Left renal cortex interstitium (tissue), 4 donors: Measurements from ENCODE around the gene PDGFC. TPM values are rescaled to one million over a fixed set of nuclear protein-coding genes. Genes with fewer than 3 reads are reported as not detected.
A peak's percentile ranks its signal among the peaks of the same experiment; 100 is the strongest.

Experiments
- DNase-seq, 4 donors: peaks; one replicate each; pipeline ENCODE4 v3.0.0-alpha.2; 2013; ENCODE audit warnings: low read depth in 4 of 4, low spot score in 2 of 4, missing footprints in 1 of 4
- polyA plus RNA-seq, 4 donors: library from polyadenylated mRNA; unstranded; fragments of 120-200 nt; gene quantifications; one replicate each; pipeline ENCODE4 v1.2.1, GENCODE V29; 2013; ENCODE audit not compliant: insufficient read length in 4 of 4

The PDGFC gene
- polyA plus RNA-seq, 4 donors, result 63.3 to 81.1 (median 70.3) TPM

- DNase-seq, result no peak
Observed at GRCh38 chr4:156858071-156858470, 113.5 kb downstream of the PDGFC start.

- DNase-seq, result no peak
Observed at GRCh38 chr4:156838761-156839160, 132.8 kb downstream of the PDGFC start.

GRCh38 chr4:156837625-156838345 lies 133.8 kb downstream of the PDGFC start:
- no peak for DNase-seq

GRCh38 chr4:156832886-156833285 lies 138.7 kb downstream of the PDGFC start:
- DNase-seq, result no peak

GRCh38 chr4:156830351-156830750 lies 141.2 kb downstream of the PDGFC start:
- DNase-seq, result no peak

- no peak for DNase-seq
Observed at GRCh38 chr4:156829201-156829873, 142.3 kb downstream of the PDGFC start.

GRCh38 chr4:156827519-156827918 lies 144.1 kb downstream of the PDGFC start:
- DNase-seq, result no peak

- no peak for DNase-seq
Observed at GRCh38 chr4:156825074-156825473, 146.5 kb downstream of the PDGFC start.

GRCh38 chr4:156824451-156825060 lies 147.0 kb downstream of the PDGFC start:
- no peak for DNase-seq

- no peak for DNase-seq
Observed at GRCh38 chr4:156820931-156821330, 150.7 kb downstream of the PDGFC start.

- no peak for DNase-seq
Observed at GRCh38 chr4:156816360-156816755, 155.2 kb downstream of the PDGFC start.

- no peak for DNase-seq
Observed at GRCh38 chr4:156815717-156816359, 155.8 kb downstream of the PDGFC start.

- DNase-seq, result no peak
Observed at GRCh38 chr4:156811963-156812362, 159.6 kb downstream of the PDGFC start.

- DNase-seq, result no peak
Observed at GRCh38 chr4:156811286-156811685, 160.3 kb downstream of the PDGFC start.

- peak in 2 of 4 donors; percentile 24 to 32 for DNase-seq
Observed at GRCh38 chr4:156805696-156806095, 165.9 kb downstream of the PDGFC start.

- no peak for DNase-seq
Observed at GRCh38 chr4:156803056-156803455, 168.5 kb downstream of the PDGFC start.

GRCh38 chr4:156800463-156800862 lies 171.1 kb downstream of the PDGFC start:
- DNase-seq, result no peak

- no peak for DNase-seq
Observed at GRCh38 chr4:156799121-156799589, 172.4 kb downstream of the PDGFC start.

- DNase-seq, result no peak
Observed at GRCh38 chr4:156798438-156798837, 173.2 kb downstream of the PDGFC start.

- DNase-seq, result no peak
Observed at GRCh38 chr4:156797206-156797605, 174.4 kb downstream of the PDGFC start.

GRCh38 chr4:156795727-156796126 lies 175.9 kb downstream of the PDGFC start:
- DNase-seq, result no peak
